H9 (cell line): Measurements from ENCODE around the gene TMEM245. TPM values are rescaled to one million over a fixed set of nuclear protein-coding genes. Genes with fewer than 3 reads are reported as not detected.

Experiments used
- DNase-seq: peaks from one replicate; pipeline ENCODE4 v3.0.0-alpha.2; 2017
- H2AFZ ChIP-seq: one replicate; pipeline ENCODE4 v1.6.1; 2013; ENCODE audit warnings: mild to moderate bottlenecking, low read length, control low read depth, moderate library complexity
- H2AK5ac ChIP-seq: 2 replicates; pipeline ENCODE4 v1.6.1; 2013; ENCODE audit warnings: low read length, control low read depth, mixed read lengths; ENCODE audit not compliant: insufficient read length
- H2BK120ac ChIP-seq: one replicate; pipeline ENCODE4 v1.6.1; 2013; ENCODE audit warnings: low read depth, mild to moderate bottlenecking, low read length, control low read depth, inconsistent platforms; ENCODE audit not compliant: poor library complexity, severe bottlenecking
- H2BK12ac ChIP-seq: 2 replicates; pipeline ENCODE4 v1.6.1; 2013; ENCODE audit warnings: low read length, control low read depth, mixed read lengths, low read depth; ENCODE audit not compliant: insufficient read length
- H2BK15ac ChIP-seq: 2 replicates; pipeline ENCODE4 v1.6.1; 2013; ENCODE audit warnings: low read depth, low read length, control low read depth
- H2BK20ac ChIP-seq: one replicate; pipeline ENCODE4 v1.6.1; 2013; ENCODE audit warnings: low read depth, mild to moderate bottlenecking, low read length, control low read depth, inconsistent platforms; ENCODE audit not compliant: poor library complexity, severe bottlenecking
- H2BK5ac ChIP-seq: 2 replicates; pipeline ENCODE4 v1.6.1; 2013; ENCODE audit warnings: low read length, control low read depth, mixed read lengths; ENCODE audit not compliant: insufficient read length
- H3K14ac ChIP-seq: 2 replicates; pipeline ENCODE4 v1.6.1; 2013; ENCODE audit warnings: low read length, control low read depth; ENCODE audit not compliant: insufficient read depth
- H3K18ac ChIP-seq: 2 replicates; pipeline ENCODE4 v1.6.1; 2013; ENCODE audit warnings: low read depth, mild to moderate bottlenecking, mixed read lengths, low read length, control low read depth; ENCODE audit not compliant: insufficient read length
- H3K23ac ChIP-seq: 2 replicates; pipeline ENCODE4 v1.6.1; 2013; ENCODE audit warnings: low read length, control low read depth, mixed read lengths, low read depth; ENCODE audit not compliant: insufficient read length
- H3K23me2 ChIP-seq: 2 replicates; pipeline ENCODE4 v1.6.1; 2013; ENCODE audit warnings: low read depth, mild to moderate bottlenecking, mixed read lengths, low read length, control low read depth; ENCODE audit not compliant: insufficient read length, poor library complexity, severe bottlenecking
- H3K27ac ChIP-seq: 2 replicates; pipeline ENCODE4 v1.5.1; 2013; ENCODE audit warnings: low read length, control low read depth, mixed read lengths, low read depth; ENCODE audit not compliant: insufficient read length
- H3K27me3 ChIP-seq: 2 replicates; pipeline ENCODE4 v1.6.1; 2013; ENCODE audit warnings: low read length, control low read depth, inconsistent platforms; ENCODE audit not compliant: insufficient read depth
- H3K4ac ChIP-seq: 2 replicates; pipeline ENCODE4 v1.6.1; 2013; ENCODE audit warnings: low read depth, mild to moderate bottlenecking, control low read depth, inconsistent platforms, low read length, moderate library complexity
- H3K4me1 ChIP-seq: 2 replicates; pipeline ENCODE4 v1.6.1; 2013; ENCODE audit warnings: low read length, control low read depth, inconsistent platforms; ENCODE audit not compliant: insufficient read depth
- H3K4me2 ChIP-seq: 2 replicates; pipeline ENCODE4 v1.6.1; 2013; ENCODE audit warnings: low read length, control low read depth, mixed read lengths; ENCODE audit not compliant: insufficient read length, insufficient read depth
- H3K56ac ChIP-seq: 2 replicates; pipeline ENCODE4 v1.6.1; 2013; ENCODE audit warnings: low read depth, mild to moderate bottlenecking, mixed read lengths, low read length, control low read depth; ENCODE audit not compliant: insufficient read length
- H3K79me1 ChIP-seq: 2 replicates; pipeline ENCODE4 v1.6.1; 2013; ENCODE audit warnings: low read depth, mild to moderate bottlenecking, moderate library complexity, low read length, control low read depth, inconsistent platforms; ENCODE audit not compliant: insufficient read depth, poor library complexity, severe bottlenecking
- H3K79me2 ChIP-seq: 2 replicates; pipeline ENCODE4 v1.6.1; 2013; ENCODE audit warnings: low read length, control low read depth, inconsistent platforms; ENCODE audit not compliant: insufficient read depth
- H3K9ac ChIP-seq: 2 replicates; pipeline ENCODE4 v1.6.1; 2013; ENCODE audit warnings: low read length, control low read depth, mixed read lengths; ENCODE audit not compliant: insufficient read length; ENCODE audit errors: extremely low read depth
- H3K9me3 ChIP-seq: one replicate; pipeline ENCODE4 v1.6.1; 2013; ENCODE audit warnings: low read depth, low read length, inconsistent platforms; ENCODE audit not compliant: control insufficient read depth
- H3T11ph ChIP-seq: one replicate; pipeline ENCODE4 v1.6.1; 2013; ENCODE audit warnings: mild to moderate bottlenecking, low read length, control low read depth, inconsistent platforms
- H4K20me1 ChIP-seq: one replicate; pipeline ENCODE4 v1.6.1; 2013; ENCODE audit not compliant: control insufficient read depth, insufficient read length, insufficient read depth
- H4K5ac ChIP-seq: 2 replicates; pipeline ENCODE4 v1.6.1; 2013; ENCODE audit warnings: low read depth, mild to moderate bottlenecking, mixed read lengths, low read length, control low read depth; ENCODE audit not compliant: insufficient read length
- H4K8ac ChIP-seq: replicated peaks from 2 replicates; pipeline ENCODE4 v1.6.1; 2013; ENCODE audit warnings: low read length, control low read depth, mixed read lengths, low read depth; ENCODE audit not compliant: insufficient read length
- H4K91ac ChIP-seq: 2 replicates; pipeline ENCODE4 v1.6.1; 2013; ENCODE audit warnings: low read depth, mild to moderate bottlenecking, moderate library complexity, mixed read lengths, low read length, control low read depth; ENCODE audit not compliant: insufficient read length
- H3K27ac Mint-ChIP-seq, 3 experiments: 2 replicates in 2 of 3; 3 replicates in 1 of 3; pipeline ENCODE4 v1.8.0; 2020 to 2021; ENCODE audit warnings: mixed read lengths in 3 of 3, mild to moderate bottlenecking in 1 of 3, moderate library complexity in 1 of 3
- H3K27me3 Mint-ChIP-seq: 2 replicates; pipeline ENCODE4 v1.8.0; 2021; ENCODE audit warnings: low read depth, mild to moderate bottlenecking, moderate library complexity, mixed read lengths
- H3K36me3 Mint-ChIP-seq, 3 experiments: 2 replicates in 2 of 3; 3 replicates in 1 of 3; pipeline ENCODE4 v1.8.0; 2020 to 2021; ENCODE audit warnings: low read depth in 3 of 3, mixed read lengths in 3 of 3; ENCODE audit not compliant: insufficient read depth in 1 of 3
- H3K4me1 Mint-ChIP-seq, 2 experiments: 2 replicates each; pipeline ENCODE4 v1.8.0; 2020; ENCODE audit warnings: mixed read lengths in 2 of 2
- H3K4me3 Mint-ChIP-seq, 2 experiments: 2 replicates in 1 of 2; 3 replicates in 1 of 2; pipeline ENCODE4 v1.8.0; 2020 to 2021; ENCODE audit warnings: mild to moderate bottlenecking in 2 of 2, mixed read lengths in 2 of 2, moderate library complexity in 1 of 2
- H3K9me3 Mint-ChIP-seq, 2 experiments: 2 replicates in 1 of 2; 3 replicates in 1 of 2; pipeline ENCODE4 v1.8.0; 2020; ENCODE audit warnings: mild to moderate bottlenecking in 2 of 2, mixed read lengths in 2 of 2, moderate library complexity in 1 of 2
- CTCF ChIP-seq: fragments of 200-600 bp; sonication (generic); conservative IDR thresholded peaks from 3 replicates; pipeline ENCODE4 v1.8.0; 2021; ENCODE audit warnings: antibody characterized with exemption, mild to moderate bottlenecking
- WGBS: extraction: QIAGEN DNeasy Blood & Tissue Kit; methylation state at CpG from one replicate; pipeline ENCODE4 v1.1.7; 2013; ENCODE audit warnings: missing lambda C conversion rate, low lambda C conversion rate, mixed read lengths; ENCODE audit not compliant: insufficient read length; ENCODE audit errors: extremely low coverage; 5-methylcytosine and 5-hydroxymethylcytosine counted together
- total RNA-seq: library from RNA; stranded (reverse); gene quantifications from 2 replicates; pipeline ENCODE4 v1.2.1, GENCODE V29; 2021

The TMEM245 gene
- total RNA-seq, 1 experiment from 2014 or later, result 37.9 TPM

- H3K4me2 ChIP-seq, result no peak overlapping the region
- DNase-seq, result no peak
- no peak overlapping the region for H2BK12ac ChIP-seq
- no peak for TF ChIP-seq CTCF
- Mint-ChIP-seq H3K27ac (no peak overlapping the region), H3K27me3 (no peaks in the 10 kb centered on the region), H3K9me3 (peaks cover 18 to 20% of the 10 kb centered on the region in 2 experiments), H3K4me1 (peaks cover 2% of the 10 kb centered on the region in 2 experiments), H3K36me3 (peaks cover 21 to 28% (median 27%) of the 10 kb centered on the region in 3 experiments), H3K4me3 (no peak overlapping the region)
- no peak overlapping the region for H4K8ac ChIP-seq
- no peaks in the 10 kb centered on the region for H3K9me3 ChIP-seq
- H3K18ac ChIP-seq, result no peak overlapping the region
- H3K79me1 ChIP-seq, result peaks cover 6% of the 10 kb centered on the region
- H3K23me2 ChIP-seq, result no peaks in the 10 kb centered on the region
- H2BK20ac ChIP-seq, result no peak overlapping the region
- H2BK5ac ChIP-seq, result no peak overlapping the region
- no peak overlapping the region for H3T11ph ChIP-seq
- WGBS, result no CpG with 5 or more reads among the region's 2 CpGs
- no peaks in the 10 kb centered on the region for H3K27me3 ChIP-seq
- H3K56ac ChIP-seq, result no peak overlapping the region
- no peak overlapping the region for H2AK5ac ChIP-seq
- H2AFZ ChIP-seq, result no peak overlapping the region
- no peak overlapping the region for H4K5ac ChIP-seq
- H2BK120ac ChIP-seq, result no peak overlapping the region
- no peak overlapping the region for H3K27ac ChIP-seq
- H3K4me1 ChIP-seq, result no peaks in the 10 kb centered on the region
- no peak overlapping the region for H2BK15ac ChIP-seq
- no peak overlapping the region for H3K9ac ChIP-seq
- no peak overlapping the region for H4K91ac ChIP-seq
- no peak overlapping the region for H3K4ac ChIP-seq
- no peak overlapping the region for H3K23ac ChIP-seq
- H4K20me1 ChIP-seq, result no peaks in the 10 kb centered on the region
- peaks cover 1% of the 10 kb centered on the region; the same call in 1 of the 2 replicates for H3K79me2 ChIP-seq
- H3K14ac ChIP-seq, result no peak overlapping the region
Measured at GRCh38 chr9:109003116-109003515, 116.6 kb downstream of the TMEM245 start.
